ENCODE data around the gene ADAMTS8. TPM values are rescaled to one million over a fixed set of nuclear protein-coding genes. Genes with fewer than 3 reads are reported as not detected.
A peak's percentile ranks its signal among the peaks of the same experiment; 100 is the strongest.
"Not testable (repeated sequence)": the region's sequence is repeated elsewhere in the genome, so short reads cannot be mapped to it uniquely, and the experiment has no call there.

Gene ADAMTS8
- total RNA-seq, 5 donors from 2014 or later (not counting 1 experiment from before 2014, with no cell fraction given), result 0.06 to 0.12 (median 0.07) TPM; not detected in 2

GRCh38 chr11:130439876-130440275 is 11.5 kb upstream of the ADAMTS8 start:
- DNase-seq (no peak), ATAC-seq (replicated peaks in 1 of 4) (no peak)
- Histone ChIP-seq H3K9me3 (no peaks in the 10 kb centered on the region), H3K4me1 (ENCODE audit: control insufficient read depth in 1 of 2, extremely low read depth in 1 of 2, insufficient read depth in 2 of 2, low read length in 2 of 2) (peaks cover 0 to 15% of the 10 kb centered on the region in 2 experiments), H3K27me3 (replicated peaks in 1 of 2; ENCODE audit: control insufficient read depth in 2 of 2, extremely low read depth in 1 of 2, insufficient read depth in 2 of 2, low read length in 1 of 2) (peaks cover 0 to 4% of the 10 kb centered on the region in 2 experiments), H3K27ac (ENCODE audit: low read length) (no peak overlapping the region), H3K4me3 (ENCODE audit: control insufficient read depth in 1 of 2, extremely low read depth in 1 of 2, low read length in 1 of 2) (no peak overlapping the region), H3K36me3 (ENCODE audit: control insufficient read depth in 2 of 2, extremely low read depth in 1 of 2, insufficient read depth in 1 of 2, low read length in 1 of 2) (no peaks in the 10 kb centered on the region)
- H3K4me3 Mint-ChIP-seq, result no peak overlapping the region
- H3K4me1 Mint-ChIP-seq, result peaks cover 14 to 20% (median 15%) of the 10 kb centered on the region in 3 donors
- ChIA-PET POLR2A (no interaction called here), CTCF (no interaction called here)
- whole genome bisulfite sequencing (ENCODE audit: insufficient coverage), result 84% methylated on average over 3 of the region's 6 CpGs
- no peaks in the 10 kb centered on the region for H3K36me3 Mint-ChIP-seq
- H3K27me3 Mint-ChIP-seq, result peaks cover under 1 to 18% of the 10 kb centered on the region in 2 donors
- H3K9me3 Mint-ChIP-seq, result no peaks in the 10 kb centered on the region
- H3K27ac Mint-ChIP-seq, result no peak overlapping the region

GRCh38 chr11:130439160-130439519 is 10.7 kb upstream of the ADAMTS8 start:
- peaks cover 14 to 20% (median 15%) of the 10 kb centered on the region in 3 donors for H3K4me1 Mint-ChIP-seq
- H3K27me3 ChIP-seq (replicated peaks in 1 of 2; ENCODE audit: control insufficient read depth in 2 of 2, extremely low read depth in 1 of 2, insufficient read depth in 2 of 2, low read length in 1 of 2), result peaks cover 0 to 4% of the 10 kb centered on the region in 2 experiments
- H3K36me3 ChIP-seq (ENCODE audit: control insufficient read depth in 2 of 2, extremely low read depth in 1 of 2, insufficient read depth in 1 of 2, low read length in 1 of 2), result no peaks in the 10 kb centered on the region
- H3K9me3 ChIP-seq, result no peaks in the 10 kb centered on the region
- POLR2A ChIA-PET, result no interaction called here
- peak overlapping the region in 1 of 2 donors; percentile 1 for H3K27ac Mint-ChIP-seq
- 38% methylated on average over 4 of the region's 4 CpGs for WGBS (ENCODE audit: insufficient coverage)
- ATAC-seq (replicated peaks in 1 of 4) (peak in 1 of 4 experiments; percentile 11), DNase-seq (peak in 2 of 35 experiments; percentile 8 to 12)
- H3K27ac ChIP-seq (ENCODE audit: low read length), result no peak overlapping the region
- no peak overlapping the region for H3K4me3 ChIP-seq (ENCODE audit: control insufficient read depth in 1 of 2, extremely low read depth in 1 of 2, low read length in 1 of 2)
- H3K27me3 Mint-ChIP-seq, result peaks cover 0 to 11% of the 10 kb centered on the region in 2 donors
- H3K4me1 ChIP-seq (ENCODE audit: control insufficient read depth in 1 of 2, extremely low read depth in 1 of 2, insufficient read depth in 2 of 2, low read length in 2 of 2), result peaks cover 0 to 15% of the 10 kb centered on the region in 2 experiments
- peak overlapping the region in 1 of 3 donors; percentile 9 for H3K4me3 Mint-ChIP-seq
- H3K9me3 Mint-ChIP-seq, result no peaks in the 10 kb centered on the region
- CTCF ChIA-PET, result interaction anchor here in 1 of 2 donors (0.7 kb wide), 1 partner anchor 125 kb away, joined by 3 read pairs; the partner anchor contains the start of gene ZBTB44
- H3K36me3 Mint-ChIP-seq, result no peaks in the 10 kb centered on the region

- H3K36me3 ChIP-seq (ENCODE audit: control insufficient read depth in 2 of 2, extremely low read depth in 1 of 2, insufficient read depth in 1 of 2, low read length in 1 of 2); H3K9me3 ChIP-seq; POLR2A ChIA-PET; DNase-seq; H3K4me3 ChIP-seq (ENCODE audit: control insufficient read depth in 1 of 2, extremely low read depth in 1 of 2, low read length in 1 of 2); ATAC-seq (replicated peaks in 1 of 4); H3K27me3 ChIP-seq (replicated peaks in 1 of 2; ENCODE audit: control insufficient read depth in 2 of 2, extremely low read depth in 1 of 2, insufficient read depth in 2 of 2, low read length in 1 of 2); H3K27ac ChIP-seq (ENCODE audit: low read length); H3K36me3 Mint-ChIP-seq; H3K9me3 Mint-ChIP-seq: not testable (repeated sequence)
- Mint-ChIP-seq H3K4me3 (peak overlapping the region in 1 of 3 donors; percentile 9), H3K4me1 (peaks cover 14 to 20% (median 15%) of the 10 kb centered on the region in 3 donors), H3K27me3 (peaks cover 0 to 11% of the 10 kb centered on the region in 2 donors), H3K27ac (peak overlapping the region in 1 of 2 donors; percentile 1)
- 87% methylated on average over 10 of the region's 10 CpGs for WGBS (ENCODE audit: insufficient coverage)
- CTCF ChIA-PET, result interaction anchor here (0.7 to 0.9 kb wide), 2 partner anchors 10 to 124 kb away, joined by 3 read pairs; partner anchors contain the start of gene ZBTB44 (in 1 of the 2)
- peaks cover 0 to 15% of the 10 kb centered on the region in 2 experiments for H3K4me1 ChIP-seq (ENCODE audit: control insufficient read depth in 1 of 2, extremely low read depth in 1 of 2, insufficient read depth in 2 of 2, low read length in 2 of 2)
These were observed 10.2 kb upstream of the ADAMTS8 start for GRCh38 chr11:130438401-130439159.

GRCh38 chr11:130437848-130438247 is 9.4 kb upstream of the ADAMTS8 start:
- POLR2A ChIA-PET, result no interaction called here
- Mint-ChIP-seq H3K4me1 (peaks cover 14 to 20% (median 15%) of the 10 kb centered on the region in 3 donors), H3K36me3 (no peaks in the 10 kb centered on the region), H3K27me3 (peaks cover 0 to 13% of the 10 kb centered on the region in 2 donors), H3K9me3 (no peaks in the 10 kb centered on the region), H3K4me3 (no peak overlapping the region), H3K27ac (no peak overlapping the region)
- no peak overlapping the region for H3K27ac ChIP-seq (ENCODE audit: low read length)
- H3K9me3 ChIP-seq, result no peaks in the 10 kb centered on the region
- CTCF ChIA-PET, result interaction anchor here (0.7 to 1.8 kb wide), 5 partner anchors 9 to 425 kb away, joined by 3 to 6 read pairs (median 4); no protein-coding TSS in a partner anchor
- H3K36me3 ChIP-seq (ENCODE audit: control insufficient read depth in 2 of 2, extremely low read depth in 1 of 2, insufficient read depth in 1 of 2, low read length in 1 of 2), result no peaks in the 10 kb centered on the region
- H3K4me1 ChIP-seq (ENCODE audit: control insufficient read depth in 1 of 2, extremely low read depth in 1 of 2, insufficient read depth in 2 of 2, low read length in 2 of 2), result peaks cover 0 to 15% of the 10 kb centered on the region in 2 experiments
- 93% methylated on average over 6 of the region's 7 CpGs for WGBS (ENCODE audit: insufficient coverage)
- H3K4me3 ChIP-seq (ENCODE audit: control insufficient read depth in 1 of 2, extremely low read depth in 1 of 2, low read length in 1 of 2), result no peak overlapping the region
- ATAC-seq (replicated peaks in 1 of 4) (no peak), DNase-seq (no peak)
- peaks cover 0 to 4% of the 10 kb centered on the region in 2 experiments for H3K27me3 ChIP-seq (replicated peaks in 1 of 2; ENCODE audit: control insufficient read depth in 2 of 2, extremely low read depth in 1 of 2, insufficient read depth in 2 of 2, low read length in 1 of 2)

GRCh38 chr11:130436171-130436570 is 7.8 kb upstream of the ADAMTS8 start:
- H3K27ac Mint-ChIP-seq, result no peak overlapping the region
- Histone ChIP-seq H3K36me3 (ENCODE audit: control insufficient read depth in 2 of 2, extremely low read depth in 1 of 2, insufficient read depth in 1 of 2, low read length in 1 of 2) (no peaks in the 10 kb centered on the region), H3K4me3 (ENCODE audit: control insufficient read depth in 1 of 2, extremely low read depth in 1 of 2, low read length in 1 of 2) (no peak overlapping the region), H3K4me1 (ENCODE audit: control insufficient read depth in 1 of 2, extremely low read depth in 1 of 2, insufficient read depth in 2 of 2, low read length in 2 of 2) (peaks cover 0 to 15% of the 10 kb centered on the region in 2 experiments), H3K27me3 (replicated peaks in 1 of 2; ENCODE audit: control insufficient read depth in 2 of 2, extremely low read depth in 1 of 2, insufficient read depth in 2 of 2, low read length in 1 of 2) (peaks cover 0 to 9% of the 10 kb centered on the region in 2 experiments), H3K9me3 (no peaks in the 10 kb centered on the region), H3K27ac (ENCODE audit: low read length) (no peak overlapping the region)
- ATAC-seq (replicated peaks in 1 of 4), result no peak
- peaks cover 14 to 20% (median 15%) of the 10 kb centered on the region in 3 donors for H3K4me1 Mint-ChIP-seq
- H3K27me3 Mint-ChIP-seq, result peaks cover 3 to 17% of the 10 kb centered on the region in 2 donors
- CTCF ChIA-PET, result interaction anchor here in 1 of 2 donors (1.8 kb wide), 1 partner anchor 426 kb away, joined by 6 read pairs; no protein-coding TSS in a partner anchor
- no peaks in the 10 kb centered on the region for H3K9me3 Mint-ChIP-seq
- H3K4me3 Mint-ChIP-seq, result no peak overlapping the region
- no peak for DNase-seq
- H3K36me3 Mint-ChIP-seq, result no peaks in the 10 kb centered on the region
- no CpG with 5 or more reads among the region's 3 CpGs for whole genome bisulfite sequencing (ENCODE audit: insufficient coverage)
- POLR2A ChIA-PET, result no interaction called here

- H3K27ac Mint-ChIP-seq, result no peak overlapping the region
- H3K27ac ChIP-seq (ENCODE audit: low read length), result no peak overlapping the region
- H3K9me3 ChIP-seq, result no peaks in the 10 kb centered on the region
- H3K4me1 Mint-ChIP-seq, result peaks cover 14 to 20% (median 15%) of the 10 kb centered on the region in 3 donors
- no peaks in the 10 kb centered on the region for H3K36me3 ChIP-seq (ENCODE audit: control insufficient read depth in 2 of 2, extremely low read depth in 1 of 2, insufficient read depth in 1 of 2, low read length in 1 of 2)
- WGBS (ENCODE audit: insufficient coverage), result 65% methylated on average over 2 of the region's 4 CpGs
- H3K4me3 ChIP-seq (ENCODE audit: control insufficient read depth in 1 of 2, extremely low read depth in 1 of 2, low read length in 1 of 2), result no peak overlapping the region
- peaks cover under 1 to 13% of the 10 kb centered on the region in 2 experiments for H3K27me3 ChIP-seq (replicated peaks in 1 of 2; ENCODE audit: control insufficient read depth in 2 of 2, extremely low read depth in 1 of 2, insufficient read depth in 2 of 2, low read length in 1 of 2)
- no peaks in the 10 kb centered on the region for H3K36me3 Mint-ChIP-seq
- ChIA-PET POLR2A (no interaction called here), CTCF (interaction anchor here (1.2 to 1.6 kb wide), 3 partner anchors 426 to 431 kb away, joined by 3 to 9 read pairs (median 8); no protein-coding TSS in a partner anchor)
- ATAC-seq (replicated peaks in 1 of 4) (no peak), DNase-seq (no peak)
- H3K4me1 ChIP-seq (ENCODE audit: control insufficient read depth in 1 of 2, extremely low read depth in 1 of 2, insufficient read depth in 2 of 2, low read length in 2 of 2), result peaks cover 0 to 15% of the 10 kb centered on the region in 2 experiments
- H3K9me3 Mint-ChIP-seq, result no peaks in the 10 kb centered on the region
- no peak overlapping the region for H3K4me3 Mint-ChIP-seq
- peaks cover 6 to 20% of the 10 kb centered on the region in 2 donors for H3K27me3 Mint-ChIP-seq
These were observed 7.3 kb upstream of the ADAMTS8 start for GRCh38 chr11:130435671-130436070.
